GM23248 (cell line): ENCODE results near the gene LRRC73. TPM values are rescaled to one million over a fixed set of nuclear protein-coding genes. Genes with fewer than 3 reads are reported as not detected.

ENCODE experiments used
- DNase-seq: peaks from one replicate; pipeline ENCODE4 v3.0.0-alpha.2; 2015
- H2AFZ ChIP-seq: fragments of 200-600 bp; sonication (generic); 2 replicates; pipeline ENCODE4 v1.6.1; 2016; ENCODE audit warnings: antibody characterized with exemption
- H3F3A ChIP-seq: fragments of 200-600 bp; sonication (generic); 2 replicates; pipeline ENCODE4 v1.6.1; 2016; ENCODE audit warnings: mild to moderate bottlenecking, antibody characterized with exemption, mixed run types; ENCODE audit not compliant: insufficient read depth
- H3K27ac ChIP-seq: fragments of 200-600 bp; sonication (generic); 2 replicates; pipeline ENCODE4 v1.5.1; 2016; ENCODE audit warnings: mild to moderate bottlenecking
- H3K27me3 ChIP-seq: fragments of 200-600 bp; sonication (generic); replicated peaks from 2 replicates; pipeline ENCODE4 v1.6.1; 2016; ENCODE audit warnings: mild to moderate bottlenecking; ENCODE audit not compliant: insufficient read depth
- H3K36me3 ChIP-seq: fragments of 200-600 bp; sonication (generic); 2 replicates; pipeline ENCODE4 v1.6.1; 2016; ENCODE audit warnings: low read depth, mild to moderate bottlenecking
- H3K4me1 ChIP-seq: fragments of 200-600 bp; sonication (generic); 2 replicates; pipeline ENCODE4 v1.6.1; 2016; ENCODE audit warnings: mild to moderate bottlenecking; ENCODE audit not compliant: insufficient read depth
- H3K4me2 ChIP-seq: fragments of 200-600 bp; sonication (generic); one replicate; pipeline ENCODE4 v1.6.1; 2016; ENCODE audit warnings: mild to moderate bottlenecking; ENCODE audit not compliant: unreplicated experiment
- H3K4me3 ChIP-seq: fragments of 200-600 bp; sonication (generic); 2 replicates; pipeline ENCODE4 v1.5.1; 2016; ENCODE audit warnings: mild to moderate bottlenecking
- H3K79me2 ChIP-seq: fragments of 200-600 bp; sonication (generic); 2 replicates; pipeline ENCODE4 v1.6.1; 2016; ENCODE audit warnings: mild to moderate bottlenecking; ENCODE audit not compliant: insufficient read depth
- H3K9ac ChIP-seq: fragments of 200-600 bp; sonication (generic); 2 replicates; pipeline ENCODE4 v1.6.1; 2016; ENCODE audit warnings: mild to moderate bottlenecking
- H3K9me2 ChIP-seq: fragments of 200-600 bp; sonication (generic); 2 replicates; pipeline ENCODE4 v1.6.1; 2016; ENCODE audit warnings: mixed run types, mild to moderate bottlenecking, moderate library complexity; ENCODE audit not compliant: insufficient read depth
- H3K9me3 ChIP-seq: fragments of 200-600 bp; sonication (generic); one replicate; pipeline ENCODE4 v1.6.1; 2017; ENCODE audit warnings: low read depth
- H4K20me1 ChIP-seq: fragments of 200-600 bp; sonication (generic); 2 replicates; pipeline ENCODE4 v1.6.0; 2016; ENCODE audit not compliant: insufficient read depth
- EZH2 ChIP-seq: fragments of 200-600 bp; sonication (generic); IDR thresholded peaks from 2 replicates; pipeline ENCODE4 v1.6.1; 2018; ENCODE audit warnings: antibody characterized with exemption, mild to moderate bottlenecking; ENCODE audit not compliant: insufficient read depth, poor library complexity, severe bottlenecking
- EZH2phosphoT487 ChIP-seq: fragments of 200-600 bp; sonication (generic); IDR thresholded peaks from 2 replicates; pipeline ENCODE4 v1.6.1; 2018; ENCODE audit warnings: antibody characterized with exemption, moderate library complexity, mild to moderate bottlenecking, low read depth; ENCODE audit not compliant: insufficient read depth
- WGBS, 2 experiments: methylation state at CpG; one replicate each; pipeline ENCODE4 v1.1.6; 2015 to 2017; ENCODE audit warnings: low lambda C conversion rate in 2 of 2, low coverage in 1 of 2; ENCODE audit errors: missing lambda C conversion rate in 2 of 2; 5-methylcytosine and 5-hydroxymethylcytosine counted together
- in situ Hi-C: fragments of 300-500 bp; cut with MboI; formaldehyde crosslinking; loops from 2 replicates; pipeline ENCODE4 v1.15.0; 2020
- polyA plus RNA-seq: library from polyadenylated mRNA; unstranded; fragments of >200 nt; fragmentation: Nextera tagmentation; extraction: Ambion mirVana; gene quantifications from 2 replicates; pipeline ENCODE4 v1.2.1, GENCODE V29; 2016
- total RNA-seq: library from RNA; depleted of rRNA; stranded (reverse); fragments of >200 nt; shearing (Covaris generic); gene quantifications from 2 replicates; pipeline ENCODE4 v1.2.3, GENCODE V29; 2014

Gene LRRC73
- total and polyA plus RNA-seq, 2 experiments from 2014 or later: 1.0 to 1.6 TPM

GRCh38 chr6:43532201-43532600, 22.1 kb upstream of the LRRC73 start:
- H3F3A ChIP-seq: peaks cover 20% of the 10 kb centered on the region
- H3K36me3 ChIP-seq: peaks cover 38% of the 10 kb centered on the region; the same call in 1 of the 2 replicates
- 0 out of 2 replicates have a peak, but pooled peaks cover 3% of the 10 kb centered on the region for H3K4me1 ChIP-seq
- H3K4me2 ChIP-seq: no peak overlapping the region
- no peaks in the 10 kb centered on the region for H3K79me2 ChIP-seq
- H4K20me1 ChIP-seq: no peaks in the 10 kb centered on the region
- H3K9me2 ChIP-seq: no peaks in the 10 kb centered on the region
- H3K4me3 ChIP-seq: no peak overlapping the region
- H3K9me3 ChIP-seq: no peaks in the 10 kb centered on the region
- WGBS, 2 experiments: 47 to 71% methylated on average over 1 of the region's 1 CpG
- no peak overlapping the region for H3K9ac ChIP-seq
- peak overlapping the region; percentile 4; the same call in 1 of the 2 replicates for H3K27ac ChIP-seq
- peak; percentile 51 for DNase-seq
- TF ChIP-seq EZH2 (no peak), EZH2phosphoT487 (no peak)
- H2AFZ ChIP-seq: no peak overlapping the region
- in situ Hi-C loops: no loop called here
- H3K27me3 ChIP-seq: no peaks in the 10 kb centered on the region

- TF ChIP-seq EZH2phosphoT487: no peak
- TF ChIP-seq EZH2: no peak
- Histone ChIP-seq H4K20me1 (no peaks in the 10 kb centered on the region), H2AFZ (no peak overlapping the region), H3K4me2 (no peak overlapping the region), H3K79me2 (peaks cover 8% of the 10 kb centered on the region), H3K9me3 (no peaks in the 10 kb centered on the region), H3K9me2 (no peaks in the 10 kb centered on the region), H3K27me3 (no peaks in the 10 kb centered on the region), H3K27ac (no peak overlapping the region), H3K4me3 (no peak overlapping the region), H3F3A (peaks cover 42% of the 10 kb centered on the region), H3K36me3 (peaks cover 84% of the 10 kb centered on the region), H3K9ac (no peak overlapping the region), H3K4me1 (no peaks in the 10 kb centered on the region)
- no peak for DNase-seq
- in situ Hi-C loops: no loop called here
- WGBS, 2 experiments: 89 to 94% methylated on average over 10 of the region's 10 CpGs
Observed at GRCh38 chr6:43524483-43524961, 14.4 kb upstream of the LRRC73 start.

DNA sequence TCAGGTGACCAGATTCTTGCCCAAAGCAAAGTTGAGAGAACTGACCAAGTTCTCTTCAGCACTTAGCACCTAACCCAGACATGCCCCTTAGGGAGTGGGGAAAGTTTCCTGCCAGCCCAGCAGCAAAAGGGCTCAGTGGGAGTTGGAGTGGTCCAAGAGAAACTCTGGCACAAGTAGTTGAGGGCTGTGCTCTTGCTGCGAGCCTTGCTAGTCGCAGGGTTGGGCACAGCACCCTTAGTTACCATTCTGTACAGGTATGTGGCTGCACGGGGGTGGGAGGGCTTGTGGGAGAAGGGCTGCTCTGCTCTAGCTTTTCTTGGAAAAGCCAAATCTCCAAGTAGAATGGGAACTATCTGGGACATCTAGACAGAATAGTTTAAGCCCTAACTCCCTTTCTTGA, 13.1 kb upstream of the LRRC73 start:
- H3K27me3 ChIP-seq: no peaks in the 10 kb centered on the region
- H3K79me2 ChIP-seq: peaks cover 21% of the 10 kb centered on the region
- WGBS, 2 experiments: 97 to 98% methylated on average over 3 of the region's 3 CpGs
- H3K4me1 ChIP-seq: peaks cover 6% of the 10 kb centered on the region
- no peak overlapping the region for H3K9ac ChIP-seq
- H3K27ac ChIP-seq: no peak overlapping the region
- TF ChIP-seq EZH2phosphoT487 (no peak), EZH2 (no peak)
- H4K20me1 ChIP-seq: no peaks in the 10 kb centered on the region
- DNase-seq: no peak
- H3K4me2 ChIP-seq: no peak overlapping the region
- peaks cover 80% of the 10 kb centered on the region for H3K36me3 ChIP-seq
- no peaks in the 10 kb centered on the region for H3K9me3 ChIP-seq
- H2AFZ ChIP-seq: no peak overlapping the region
- H3K9me2 ChIP-seq: no peaks in the 10 kb centered on the region
- no peak overlapping the region for H3K4me3 ChIP-seq
- in situ Hi-C loops: no loop called here
- peaks cover 44% of the 10 kb centered on the region for H3F3A ChIP-seq

DNA sequence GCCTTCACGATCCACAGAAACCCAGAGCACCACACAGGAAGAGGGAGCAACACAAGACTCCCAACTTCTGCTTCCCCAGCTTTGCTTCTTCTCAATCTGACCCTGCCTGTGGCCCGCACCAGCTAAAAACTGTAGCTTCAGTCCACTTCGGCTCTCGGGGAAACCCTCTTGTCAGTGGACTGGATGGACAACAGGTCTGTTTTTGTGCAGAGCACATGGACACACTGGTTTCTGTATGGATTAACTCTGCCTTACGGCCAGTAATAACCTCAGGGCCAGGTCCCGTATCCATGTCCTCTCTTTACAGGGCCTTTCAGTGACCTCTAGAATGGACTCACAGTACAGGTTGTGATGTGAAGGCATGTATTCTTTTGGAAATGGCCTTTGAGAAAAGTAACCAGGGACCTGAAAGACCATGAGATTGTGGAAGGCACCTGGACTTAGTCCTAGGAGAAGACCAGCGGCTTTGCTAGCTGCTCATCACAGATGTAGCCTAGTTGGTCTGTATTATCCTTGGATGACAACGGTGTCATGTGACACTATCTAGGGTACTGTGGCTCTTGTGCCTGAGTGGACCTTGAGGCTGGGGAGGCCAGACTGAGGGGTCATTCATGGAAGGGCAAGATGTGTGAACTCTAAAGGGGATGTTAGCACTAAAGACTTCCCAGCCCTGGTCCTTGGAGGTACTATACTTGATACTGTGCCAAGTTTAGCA, 12.6 kb upstream of the LRRC73 start:
- in situ Hi-C loops: no loop called here
- Histone ChIP-seq H3K9me2 (no peaks in the 10 kb centered on the region), H3K4me1 (peaks cover 11% of the 10 kb centered on the region), H3K27ac (no peak overlapping the region), H3K9ac (no peak overlapping the region), H3K27me3 (no peaks in the 10 kb centered on the region), H3K4me3 (no peak overlapping the region), H3F3A (peaks cover 44% of the 10 kb centered on the region), H2AFZ (no peak overlapping the region), H4K20me1 (no peaks in the 10 kb centered on the region), H3K4me2 (no peak overlapping the region), H3K36me3 (peaks cover 75% of the 10 kb centered on the region), H3K79me2 (peaks cover 26% of the 10 kb centered on the region), H3K9me3 (no peaks in the 10 kb centered on the region)
- TF ChIP-seq EZH2 (no peak), EZH2phosphoT487 (no peak)
- DNase-seq: no peak
- 87 to 90% methylated on average over 8 of the region's 8 CpGs for WGBS, 2 experiments
